OCI-LY7 (cell line): ENCODE data around the gene HEBP1. TPM values are rescaled to one million over a fixed set of nuclear protein-coding genes. Genes with fewer than 3 reads are reported as not detected.

Experiments
- BruUV-seq: library from RNA; stranded (reverse); fragments of 400-500 nt; replicated peaks from 2 replicates; lab custom pipeline; 2021; lab: Mats Ljungman, UMichigan
- CTCF ChIA-PET: fragments of 300-600 bp; sonication (Branson Sonifier 250); formaldehyde crosslinking; loops from one replicate; lab custom pipeline; 2022; ENCODE audit warnings: antibody characterized with exemption; ENCODE audit not compliant: unreplicated experiment; lab: Charles Lee
- POLR2A ChIA-PET: fragments of 300-600 bp; sonication (Branson Sonifier 250); formaldehyde crosslinking; loops from one replicate; lab custom pipeline; 2022; ENCODE audit warnings: antibody characterized with exemption; lab: Charles Lee
- DNase-seq: peaks from one replicate; pipeline ENCODE4 v3.0.0-alpha.2; 2015; ENCODE audit warnings: low spot score
- H2AFZ ChIP-seq: fragments of 200-600 bp; sonication (generic), shearing (Covaris generic); 2 replicates; pipeline ENCODE4 v1.6.1; 2014; ENCODE audit warnings: mild to moderate bottlenecking, antibody characterized with exemption, low read length, moderate library complexity
- H3K27ac ChIP-seq: fragments of 200-600 bp; sonication (generic); 2 replicates; pipeline ENCODE4 v1.5.1; 2014; ENCODE audit warnings: mixed run types, low read depth, mild to moderate bottlenecking, moderate library complexity, low read length, inconsistent platforms; ENCODE audit not compliant: poor library complexity, severe bottlenecking
- H3K36me3 ChIP-seq: fragments of 200-600 bp; sonication (generic); 2 replicates; pipeline ENCODE4 v1.6.1; 2014; ENCODE audit warnings: mild to moderate bottlenecking, antibody characterized with exemption, low read length, moderate library complexity, mixed read lengths; ENCODE audit not compliant: insufficient read depth
- H3K4me1 ChIP-seq: fragments of 200-600 bp; sonication (generic); 2 replicates; pipeline ENCODE4 v1.5.1; 2014; ENCODE audit warnings: mild to moderate bottlenecking, low read length; ENCODE audit not compliant: insufficient read depth, poor library complexity, severe bottlenecking
- H3K4me2 ChIP-seq: fragments of 200-600 bp; sonication (generic); 2 replicates; pipeline ENCODE4 v1.6.1; 2014; ENCODE audit warnings: mild to moderate bottlenecking, low read length
- H3K4me3 ChIP-seq: fragments of 200-600 bp; sonication (generic); 2 replicates; pipeline ENCODE4 v1.5.1; 2014; ENCODE audit warnings: mild to moderate bottlenecking, low read depth, low read length; ENCODE audit not compliant: poor library complexity, severe bottlenecking
- H3K79me2 ChIP-seq: fragments of 200-600 bp; sonication (generic); 2 replicates; pipeline ENCODE4 v1.6.1; 2016; ENCODE audit warnings: low read depth, mild to moderate bottlenecking, low read length, moderate library complexity, mixed read lengths; ENCODE audit not compliant: insufficient read depth
- H3K9me2 ChIP-seq: fragments of 200-600 bp; sonication (generic); 2 replicates; pipeline ENCODE4 v1.6.1; 2016; ENCODE audit warnings: mild to moderate bottlenecking, low read length, mixed read lengths; ENCODE audit not compliant: insufficient read depth
- H3K9me3 ChIP-seq: fragments of 200-600 bp; sonication (generic); 2 replicates; pipeline ENCODE4 v1.6.1; 2014; ENCODE audit warnings: mild to moderate bottlenecking, mixed run types, low read length, mixed read lengths
- H4K20me1 ChIP-seq: fragments of 200-600 bp; sonication (generic); 2 replicates; pipeline ENCODE4 v1.6.1; 2014; ENCODE audit warnings: mild to moderate bottlenecking, antibody characterized with exemption, low read length, moderate library complexity, mixed read lengths; ENCODE audit not compliant: insufficient read depth
- CTCF ChIP-seq: fragments of 200-600 bp; sonication (generic); conservative IDR thresholded peaks from 2 replicates; pipeline ENCODE4 v1.5.1; 2014; ENCODE audit warnings: mild to moderate bottlenecking, antibody characterized with exemption, low read length, moderate library complexity, mixed read lengths
- EZH2phosphoT487 ChIP-seq: fragments of 200-600 bp; sonication (generic); IDR thresholded peaks from 2 replicates; pipeline ENCODE4 v1.6.1; 2018; ENCODE audit warnings: low read depth, borderline replicate concordance, mild to moderate bottlenecking, mixed run types, antibody characterized with exemption, low read length, moderate library complexity, mixed read lengths
- intact Hi-C: fragments of 100-400 bp; cut with micrococcal nuclease; formaldehyde crosslinking; loops from one replicate; pipeline ENCODE4 v1.10.0; 2022; ENCODE audit not compliant: unreplicated experiment
- total RNA-seq, 2 experiments: library from RNA; depleted of rRNA in 1 of 2; stranded (reverse); fragments of >200 nt in 1 of 2; shearing (Covaris generic) in 1 of 2; gene quantifications; 2 replicates each; pipeline ENCODE4 v1.2.3, GENCODE V29; 2014 to 2022

HEBP1 gene
- total RNA-seq, 2 experiments from 2014 or later, result 0.16 to 1.3 TPM

DNA sequence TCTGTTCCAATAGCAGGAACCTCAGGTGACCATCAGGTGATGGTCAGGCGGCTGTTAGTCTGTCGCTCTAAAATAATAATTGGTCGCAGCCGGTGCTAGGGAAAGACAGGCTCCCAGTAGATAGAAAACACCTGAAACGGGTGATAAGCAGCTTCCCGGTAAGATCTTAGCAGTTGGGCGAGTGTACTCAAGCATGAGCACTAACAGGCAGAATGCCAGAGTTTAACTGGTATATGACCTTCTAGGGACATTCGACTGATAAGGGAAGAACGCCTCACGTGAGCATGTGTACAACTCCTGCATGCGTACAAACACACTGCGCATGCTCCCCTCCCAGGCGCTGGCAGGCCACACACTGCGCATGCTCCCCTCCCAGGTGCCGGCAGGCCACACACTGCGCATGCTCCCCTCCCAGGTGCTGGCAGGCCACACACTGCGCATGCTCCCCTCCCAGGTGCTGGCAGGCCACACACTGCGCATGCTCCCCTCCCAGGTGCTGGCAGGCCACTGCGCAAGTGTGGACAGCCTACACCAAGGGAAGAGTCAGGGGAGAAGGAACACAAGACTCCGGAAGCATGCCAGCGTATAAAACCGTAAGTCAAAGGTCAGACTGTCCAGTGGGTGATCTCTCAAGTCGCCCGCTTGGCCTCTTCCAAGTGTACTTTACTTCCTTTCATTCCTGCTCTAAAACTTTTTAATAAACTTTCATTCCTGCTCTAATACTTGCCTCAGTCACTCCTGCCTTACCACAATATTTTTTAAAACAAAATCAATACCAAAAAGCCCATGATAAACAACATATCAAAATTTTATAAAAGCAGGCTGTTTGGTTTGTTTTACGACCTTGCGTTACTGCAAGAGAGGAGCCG is 72.6 kb downstream of the HEBP1 start:
- ChIA-PET POLR2A (no interaction called here), CTCF (no interaction called here)
- no peaks in the 10 kb centered on the region for H3K9me3 ChIP-seq
- H2AFZ ChIP-seq, result no peak overlapping the region
- no peak for DNase-seq
- intact Hi-C loops, result no loop called here
- H4K20me1 ChIP-seq, result no peaks in the 10 kb centered on the region
- no peaks in the 10 kb centered on the region for H3K79me2 ChIP-seq
- H3K27ac ChIP-seq, result no peak overlapping the region
- BruUV-seq, result no TSS peak
- no peaks in the 10 kb centered on the region for H3K9me2 ChIP-seq
- H3K4me1 ChIP-seq, result no peaks in the 10 kb centered on the region
- no peak overlapping the region for H3K4me2 ChIP-seq
- no peak overlapping the region for H3K4me3 ChIP-seq
- H3K36me3 ChIP-seq, result no peaks in the 10 kb centered on the region
- TF ChIP-seq CTCF (no peak), EZH2phosphoT487 (no peak)

DNA sequence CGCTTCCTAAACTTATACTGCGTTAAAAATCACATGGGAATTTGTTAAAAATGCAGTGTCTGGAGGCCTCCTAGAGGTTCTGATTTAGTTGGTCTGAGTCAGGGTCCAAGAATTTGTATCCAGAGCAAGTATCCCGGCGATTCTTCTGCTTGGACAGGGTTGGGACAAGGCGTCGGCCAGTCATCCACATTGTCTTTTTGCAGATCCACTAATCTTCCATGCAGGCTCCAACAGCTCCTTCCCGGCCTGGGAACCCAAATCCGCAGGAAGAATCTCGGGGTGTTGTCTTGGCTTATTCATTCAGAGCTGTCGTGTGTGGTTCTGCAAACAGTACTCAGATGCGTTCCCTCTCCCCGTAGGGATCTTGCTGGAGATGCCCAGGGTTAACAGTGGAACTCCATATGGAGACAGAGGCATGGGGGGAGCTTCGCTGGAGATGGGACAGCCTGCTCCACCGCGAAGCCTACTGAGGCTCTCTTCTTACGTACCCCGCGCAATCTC is 73.4 kb downstream of the HEBP1 start:
- no peak for DNase-seq
- Histone ChIP-seq H3K79me2 (no peaks in the 10 kb centered on the region), H3K9me2 (no peaks in the 10 kb centered on the region), H3K36me3 (no peaks in the 10 kb centered on the region), H4K20me1 (no peaks in the 10 kb centered on the region), H3K4me2 (no peak overlapping the region), H3K27ac (no peak overlapping the region), H3K4me1 (no peaks in the 10 kb centered on the region), H3K4me3 (no peak overlapping the region), H2AFZ (no peak overlapping the region), H3K9me3 (no peaks in the 10 kb centered on the region)
- ChIA-PET CTCF (no interaction called here), POLR2A (no interaction called here)
- no TSS peak for BruUV-seq
- intact Hi-C loops, result no loop called here
- TF ChIP-seq CTCF (no peak), EZH2phosphoT487 (no peak)

GRCh38 chr12:12925388-12925787 is 74.7 kb downstream of the HEBP1 start:
- Histone ChIP-seq H2AFZ (no peak overlapping the region), H3K4me3 (no peak overlapping the region), H3K4me1 (no peaks in the 10 kb centered on the region), H3K4me2 (no peak overlapping the region), H3K9me3 (no peaks in the 10 kb centered on the region), H3K27ac (no peak overlapping the region), H3K9me2 (no peaks in the 10 kb centered on the region), H3K36me3 (no peaks in the 10 kb centered on the region), H3K79me2 (no peaks in the 10 kb centered on the region), H4K20me1 (no peaks in the 10 kb centered on the region)
- ChIA-PET CTCF (no interaction called here), POLR2A (no interaction called here)
- intact Hi-C loops, result no loop called here
- TF ChIP-seq EZH2phosphoT487 (no peak), CTCF (no peak)
- DNase-seq, result no peak
- BruUV-seq, result no TSS peak
